Measurements from ENCODE around the gene NATD1.

Gene NATD1

DNA sequence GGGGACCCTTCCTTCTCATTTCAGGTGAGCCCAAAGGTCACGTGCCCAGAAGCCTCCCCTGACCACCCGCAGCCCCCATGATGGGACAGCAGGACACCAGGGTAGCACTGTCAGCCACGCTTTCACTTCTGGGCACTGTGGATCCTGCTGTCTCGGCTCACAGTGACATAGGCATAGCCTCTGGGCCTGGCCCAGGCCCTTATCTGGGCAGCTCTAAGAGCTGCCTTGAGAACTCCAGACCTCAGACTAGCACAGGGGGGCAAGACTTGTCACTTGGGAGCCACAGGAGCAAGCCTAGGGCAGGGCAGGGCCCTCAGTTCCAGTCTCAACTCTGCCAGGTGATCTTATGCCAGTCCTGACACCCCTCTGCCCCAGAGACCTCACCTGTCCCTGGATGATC lies 4.7 kb downstream of the NATD1 start:
- no peak overlapping the region for H3K27ac ChIP-seq
- TF ChIP-seq, protein P1, sequence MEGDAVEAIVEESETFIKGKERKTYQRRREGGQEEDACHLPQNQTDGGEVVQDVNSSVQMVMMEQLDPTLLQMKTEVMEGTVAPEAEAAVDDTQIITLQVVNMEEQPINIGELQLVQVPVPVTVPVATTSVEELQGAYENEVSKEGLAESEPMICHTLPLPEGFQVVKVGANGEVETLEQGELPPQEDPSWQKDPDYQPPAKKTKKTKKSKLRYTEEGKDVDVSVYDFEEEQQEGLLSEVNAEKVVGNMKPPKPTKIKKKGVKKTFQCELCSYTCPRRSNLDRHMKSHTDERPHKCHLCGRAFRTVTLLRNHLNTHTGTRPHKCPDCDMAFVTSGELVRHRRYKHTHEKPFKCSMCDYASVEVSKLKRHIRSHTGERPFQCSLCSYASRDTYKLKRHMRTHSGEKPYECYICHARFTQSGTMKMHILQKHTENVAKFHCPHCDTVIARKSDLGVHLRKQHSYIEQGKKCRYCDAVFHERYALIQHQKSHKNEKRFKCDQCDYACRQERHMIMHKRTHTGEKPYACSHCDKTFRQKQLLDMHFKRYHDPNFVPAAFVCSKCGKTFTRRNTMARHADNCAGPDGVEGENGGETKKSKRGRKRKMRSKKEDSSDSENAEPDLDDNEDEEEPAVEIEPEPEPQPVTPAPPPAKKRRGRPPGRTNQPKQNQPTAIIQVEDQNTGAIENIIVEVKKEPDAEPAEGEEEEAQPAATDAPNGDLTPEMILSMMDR (IDR thresholded peaks at IDR 0.05): no peak

DNA sequence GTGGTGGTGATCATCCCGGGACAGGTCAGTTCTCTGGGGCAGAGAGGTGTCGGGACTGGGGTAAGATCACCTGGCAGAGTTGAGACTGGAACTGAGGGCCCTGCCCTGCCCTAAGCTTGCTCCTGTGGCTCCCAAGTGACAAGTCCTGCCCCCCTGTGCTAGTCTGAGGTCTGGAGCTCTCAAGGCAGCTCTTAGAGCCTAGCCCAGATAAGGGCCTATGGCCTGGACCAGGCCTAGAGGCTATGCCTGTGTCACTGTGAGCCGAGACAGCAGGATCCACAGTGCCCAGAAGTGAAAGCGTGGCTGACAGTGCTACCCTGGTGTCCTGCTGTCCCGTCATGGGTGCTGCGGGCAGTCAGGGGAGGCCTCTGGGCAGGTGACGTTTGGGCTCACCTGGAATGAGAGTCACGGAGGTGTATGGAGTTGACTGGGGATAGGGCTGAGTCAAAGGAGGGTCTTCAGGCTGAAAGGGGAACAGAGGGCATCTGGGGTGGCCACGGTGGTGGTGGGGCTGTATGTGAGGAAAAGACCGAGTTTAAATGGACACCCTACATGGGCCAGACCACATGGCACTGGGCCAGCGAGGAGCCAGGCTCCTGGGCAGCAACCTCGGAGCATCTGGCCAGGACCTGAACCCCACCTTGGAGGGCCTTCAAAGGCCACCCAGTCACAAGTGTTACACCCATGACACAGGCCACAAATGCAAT lies 5.5 kb downstream of the NATD1 start:
- H3K27ac ChIP-seq: no peak overlapping the region
- TF ChIP-seq ZFX (IDR thresholded peaks at IDR 0.05; ENCODE audit: borderline replicate concordance): no peak
- TF ChIP-seq, protein P1 (IDR thresholded peaks at IDR 0.05): no peak

DNA sequence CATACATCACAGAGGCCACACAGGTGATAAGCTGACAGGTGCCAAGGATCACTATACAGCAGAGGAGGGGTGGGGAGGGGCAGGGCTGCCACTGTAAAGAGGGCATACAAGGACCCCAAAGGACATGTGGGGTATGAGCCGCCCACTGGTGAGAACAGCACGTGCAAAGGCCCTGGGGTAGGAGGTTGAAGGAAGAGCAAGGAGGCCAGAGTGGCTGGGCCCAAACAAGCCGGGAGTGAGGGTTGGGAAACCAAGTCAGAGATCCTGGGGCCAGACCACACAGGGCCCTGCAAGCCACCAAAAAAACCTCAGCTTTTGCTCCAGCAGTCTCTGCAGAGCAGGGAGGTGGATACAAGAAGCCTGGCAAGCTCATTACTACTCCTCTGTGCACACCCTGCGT lies 6.5 kb downstream of the NATD1 start:
- H3K27ac ChIP-seq: no peak overlapping the region
- TF ChIP-seq ZFX (IDR thresholded peaks at IDR 0.05; ENCODE audit: borderline replicate concordance): no peak
- TF ChIP-seq, protein P1 (IDR thresholded peaks at IDR 0.05): no peak

DNA sequence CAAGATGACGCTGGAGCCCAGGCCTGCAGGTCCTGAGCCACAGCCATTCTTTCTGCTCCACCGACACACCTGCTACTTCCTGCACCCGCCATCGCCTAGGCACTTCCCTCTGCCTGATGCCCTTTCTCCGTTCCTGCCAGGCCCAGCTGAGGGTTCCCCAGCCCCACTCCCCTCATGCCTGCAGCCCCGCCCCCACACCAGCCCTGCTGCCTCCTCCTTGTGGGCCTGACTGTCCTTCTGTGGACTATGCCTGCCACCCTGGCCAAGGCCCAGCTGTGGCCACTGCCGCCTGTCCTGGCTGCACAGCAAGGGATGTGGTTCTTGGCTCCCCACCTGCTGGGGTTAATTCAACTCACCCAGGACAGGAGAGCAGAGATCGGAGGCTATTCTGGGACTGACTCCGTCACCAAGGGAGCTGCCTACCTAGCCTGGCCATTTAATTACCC lies 7.5 kb downstream of the NATD1 start:
- no peak overlapping the region for H3K27ac ChIP-seq
- TF ChIP-seq, protein P1 (IDR thresholded peaks at IDR 0.05): no peak
- TF ChIP-seq ZFX (IDR thresholded peaks at IDR 0.05; ENCODE audit: borderline replicate concordance): no peak

DNA sequence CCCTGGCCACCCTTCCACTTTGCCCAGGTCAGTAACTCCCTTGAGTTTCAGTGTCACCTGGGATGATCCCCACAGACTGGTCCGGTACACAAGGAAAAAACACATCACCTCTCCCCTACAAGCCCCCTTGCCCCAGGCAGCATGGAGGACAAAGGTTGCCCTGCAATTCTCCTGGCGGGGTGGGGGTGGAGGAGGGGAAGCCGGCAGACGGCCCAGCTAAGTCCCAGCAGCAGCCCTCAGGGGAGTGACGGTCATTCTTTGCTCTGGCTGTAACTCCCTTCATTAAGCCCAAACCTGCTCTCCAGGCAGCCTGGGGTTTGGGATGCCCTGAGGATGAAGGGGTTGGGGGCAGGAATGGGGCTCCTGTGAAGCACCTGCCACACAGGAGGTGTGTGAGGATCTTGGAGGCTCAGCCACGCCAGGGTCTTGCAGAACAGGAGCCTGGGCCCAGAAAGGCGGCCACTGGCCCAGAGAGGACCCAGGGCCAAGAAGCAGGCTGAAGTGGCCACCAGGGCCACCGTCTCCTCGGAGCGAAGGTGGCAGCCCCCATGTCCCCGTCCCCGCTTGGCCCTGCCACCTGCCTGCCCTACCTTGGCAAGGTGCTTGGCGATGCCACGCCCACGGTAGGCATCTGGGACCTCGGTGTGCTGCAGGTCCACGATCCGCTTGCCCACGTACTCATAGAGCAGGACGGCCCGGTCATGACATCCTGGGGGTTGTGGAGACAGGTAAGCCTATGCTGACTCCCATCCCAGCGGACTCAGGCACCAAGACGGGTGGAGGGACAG lies 9.5 kb downstream of the NATD1 start:
- H3K27ac ChIP-seq: no peak overlapping the region
- no peak for TF ChIP-seq ZFX (IDR thresholded peaks at IDR 0.05; ENCODE audit: borderline replicate concordance)
- TF ChIP-seq, protein P1 (IDR thresholded peaks at IDR 0.05): no peak

DNA sequence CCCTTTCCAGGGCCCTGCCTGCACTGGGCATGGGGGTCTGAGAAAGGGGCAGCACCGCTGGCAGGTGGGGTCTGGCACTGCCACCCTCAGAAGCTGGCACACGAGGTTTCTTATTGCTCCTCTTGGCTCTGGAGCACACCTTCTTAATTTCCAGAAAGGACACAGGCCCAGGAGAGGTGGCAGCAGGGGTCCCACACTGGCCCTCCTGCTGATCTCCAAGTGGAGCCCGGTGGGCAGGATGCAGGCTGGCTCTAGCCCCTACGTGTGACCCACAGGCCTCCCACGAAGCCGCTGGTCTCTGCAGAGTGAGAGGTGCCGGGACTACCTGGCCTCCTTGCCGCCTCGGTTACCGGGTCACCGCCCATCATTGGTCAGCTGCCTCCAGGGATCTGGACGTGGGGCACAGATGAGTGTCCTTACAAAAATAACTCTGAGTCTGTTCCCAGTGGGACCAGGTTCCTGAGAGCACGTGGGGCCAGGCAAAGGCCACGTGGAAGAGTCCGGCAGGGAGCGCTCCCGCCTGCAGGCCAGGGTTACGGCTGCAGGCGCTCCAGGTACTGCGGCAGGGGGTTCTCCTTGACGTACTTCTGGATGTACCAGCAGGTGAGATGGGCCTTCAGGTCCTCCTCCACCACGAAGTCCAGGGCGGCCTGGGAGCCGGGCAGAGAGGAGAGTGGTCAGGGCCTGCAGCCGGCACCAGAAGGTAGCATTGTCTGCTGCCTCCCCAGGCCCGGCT lies 10.3 kb downstream of the NATD1 start:
- TF ChIP-seq, protein P1 (IDR thresholded peaks at IDR 0.05): no peak
- no peak for TF ChIP-seq ZFX (IDR thresholded peaks at IDR 0.05; ENCODE audit: borderline replicate concordance)
- H3K27ac ChIP-seq: no peak overlapping the region
